GM19467 (cell line): ENCODE results near the gene AGPAT1.
"Not testable (repeated sequence)": the region's sequence is repeated elsewhere in the genome, so short reads cannot be mapped to it uniquely, and the experiment has no call there.

Source experiments
- ATAC-seq: cut with Tn5 transposase; IDR thresholded peaks from one replicate; pipeline ENCODE4 v1.9.1; 2021; ENCODE audit warnings: mild to moderate bottlenecking, moderate library complexity; ENCODE audit not compliant: unreplicated experiment

Gene AGPAT1

DNA sequence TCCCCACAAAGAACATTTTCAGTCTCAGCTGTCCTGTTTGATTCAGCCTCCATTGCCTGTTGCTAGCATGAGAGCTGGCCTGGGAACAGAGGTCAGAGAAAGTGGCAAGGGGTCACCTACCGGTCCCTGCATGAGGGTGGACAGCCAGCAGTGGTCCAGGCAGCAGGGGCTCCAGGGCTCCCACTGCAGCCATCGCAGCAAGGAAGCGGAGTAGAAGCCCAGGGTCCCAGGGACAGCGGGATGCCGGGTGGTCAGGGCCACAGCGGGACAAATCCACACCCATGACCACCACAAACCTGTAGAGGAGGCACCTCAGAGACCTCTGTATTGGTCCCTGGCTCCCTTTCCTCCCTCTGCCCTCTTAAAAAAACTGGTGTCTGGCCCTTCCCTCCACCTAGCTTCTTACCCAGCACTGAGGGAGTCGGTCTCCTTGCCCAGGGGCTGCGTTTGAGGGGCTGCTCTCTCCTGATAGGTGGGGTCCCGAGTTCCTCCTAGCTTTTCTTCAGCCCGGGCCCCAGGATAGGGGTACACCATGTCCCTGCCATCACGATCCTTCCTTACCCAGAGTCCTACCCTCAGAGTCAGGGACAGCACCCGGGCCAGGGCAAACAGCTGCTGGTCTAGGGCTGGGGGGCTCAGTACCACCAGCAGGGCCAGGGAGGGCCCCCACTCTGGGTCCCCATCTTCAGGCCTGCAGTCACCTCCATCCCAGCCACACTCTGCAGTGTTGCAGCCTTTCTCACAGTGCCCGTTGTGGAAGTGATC lies 25.0 kb upstream of the AGPAT1 start:
- ATAC-seq: no peak

DNA sequence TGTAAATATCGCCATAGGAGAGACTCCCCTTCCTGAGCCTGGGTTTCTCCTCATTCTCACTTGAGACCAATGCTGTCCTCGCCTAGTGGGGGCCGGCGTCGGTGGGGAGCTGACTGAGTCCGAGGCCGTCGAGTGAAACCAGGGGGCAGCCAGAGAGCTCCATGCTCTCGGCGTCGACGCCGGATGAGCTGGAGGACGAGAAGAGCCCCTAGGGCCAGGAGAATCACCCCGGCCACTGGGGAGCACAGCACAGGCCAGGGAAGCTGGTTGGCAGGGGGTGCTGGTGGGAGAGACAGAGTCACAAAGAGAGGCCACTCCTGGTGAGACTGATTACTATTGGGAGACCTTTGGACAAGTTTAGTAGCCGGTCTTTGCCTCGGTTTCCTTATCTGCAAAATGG lies 23.0 kb upstream of the AGPAT1 start:
- ATAC-seq: no peak

DNA sequence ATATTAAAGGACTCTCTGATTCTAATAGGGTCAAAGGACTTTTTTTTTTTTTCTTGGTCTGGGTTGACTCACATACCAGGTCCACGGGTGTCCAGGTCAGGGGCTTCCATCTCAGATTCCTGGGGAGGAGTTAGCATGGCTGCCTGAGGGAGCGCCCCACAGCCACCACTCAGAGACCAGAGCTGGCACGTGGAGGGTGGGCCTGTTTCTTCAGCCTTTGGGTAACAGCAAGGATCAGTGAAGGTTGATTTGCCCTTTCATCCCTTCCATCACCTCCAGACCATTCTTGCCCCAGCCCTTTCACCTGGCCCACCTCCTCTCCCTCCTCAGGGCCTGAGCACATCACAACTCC lies 22.4 kb upstream of the AGPAT1 start:
- no peak for ATAC-seq

DNA sequence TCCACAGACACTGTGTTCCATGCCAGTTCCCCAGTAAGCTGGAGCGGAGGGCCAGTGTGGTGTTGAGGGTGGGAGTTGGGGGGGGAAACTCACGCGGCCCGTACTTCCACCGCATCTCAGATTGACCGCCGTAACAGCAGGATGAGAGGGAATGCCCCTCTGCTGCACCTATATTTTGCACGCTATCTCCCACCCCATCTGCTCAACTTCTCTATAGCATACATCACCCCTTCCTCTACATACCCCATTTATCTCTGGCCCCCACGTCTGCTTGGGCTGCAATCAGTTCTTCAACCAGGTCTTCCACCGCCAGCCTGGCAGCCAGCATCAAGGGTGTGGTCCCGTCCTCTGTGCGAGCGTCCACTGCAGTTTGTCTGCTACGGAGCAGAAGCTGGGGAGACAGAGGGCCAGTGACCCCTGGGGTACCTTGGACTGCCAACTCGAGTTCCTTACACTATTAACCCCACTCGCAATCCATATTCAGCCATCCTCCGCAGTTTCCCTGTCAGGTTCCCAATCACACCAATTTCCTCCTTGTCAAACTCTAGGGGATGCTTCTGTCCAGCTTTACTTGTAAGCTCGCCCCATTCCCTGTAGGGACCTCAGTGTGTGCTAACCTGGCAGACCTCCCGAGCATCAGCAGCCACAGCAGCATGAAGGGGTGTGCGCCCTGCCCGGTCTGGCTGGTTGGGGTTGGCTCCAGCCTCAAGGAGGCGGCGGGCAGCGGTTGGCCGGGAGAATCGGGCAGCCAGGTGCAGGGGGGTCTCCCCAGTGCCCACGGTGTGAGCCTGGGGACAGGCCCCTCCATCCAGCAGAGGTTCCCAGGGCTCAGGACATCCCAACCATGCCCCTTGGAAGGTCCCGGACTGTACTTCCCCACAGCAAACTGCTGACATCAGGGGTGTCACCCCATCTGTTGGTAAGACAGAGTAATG lies 21.1 kb upstream of the AGPAT1 start:
- no peak for ATAC-seq

DNA sequence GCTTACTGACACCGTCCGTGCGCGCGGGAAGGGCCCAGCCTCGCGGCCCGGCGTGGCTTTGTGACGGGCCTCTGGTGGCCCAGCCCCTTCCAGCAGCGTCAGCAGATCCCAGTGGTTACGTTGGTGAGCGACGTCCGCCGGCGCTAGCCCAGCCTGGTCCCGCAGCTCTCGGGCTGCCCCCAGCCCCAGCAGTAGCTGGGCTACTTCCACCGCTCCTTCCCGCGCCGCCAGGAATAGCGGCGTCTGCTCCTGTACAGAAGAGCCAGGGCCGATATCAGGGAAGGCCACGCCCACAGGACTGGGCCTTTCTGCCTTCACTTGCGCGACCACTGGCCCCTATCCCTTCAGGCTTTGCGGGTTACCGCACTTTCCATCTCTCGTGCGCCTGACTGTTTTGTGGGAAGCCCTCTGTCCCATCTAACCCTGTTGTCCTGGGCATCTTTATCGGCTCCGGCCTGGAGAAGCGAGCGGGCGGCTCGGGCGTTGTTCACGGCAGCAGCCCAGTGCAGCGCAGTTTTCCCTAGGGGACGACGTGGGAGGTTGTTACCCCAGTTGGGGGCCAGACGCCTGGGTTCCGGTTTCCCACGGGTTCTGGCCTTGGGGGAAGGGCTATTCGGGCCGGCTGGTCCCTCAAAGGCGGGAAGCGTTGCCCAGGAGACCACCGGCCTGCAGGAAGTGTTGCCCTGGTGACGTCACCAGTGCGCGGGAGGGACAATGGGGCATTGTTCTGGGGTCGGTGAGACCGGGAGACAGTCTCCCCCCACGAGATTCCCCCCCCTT lies 20.2 kb upstream of the AGPAT1 start:
- peak; percentile 80 for ATAC-seq

DNA sequence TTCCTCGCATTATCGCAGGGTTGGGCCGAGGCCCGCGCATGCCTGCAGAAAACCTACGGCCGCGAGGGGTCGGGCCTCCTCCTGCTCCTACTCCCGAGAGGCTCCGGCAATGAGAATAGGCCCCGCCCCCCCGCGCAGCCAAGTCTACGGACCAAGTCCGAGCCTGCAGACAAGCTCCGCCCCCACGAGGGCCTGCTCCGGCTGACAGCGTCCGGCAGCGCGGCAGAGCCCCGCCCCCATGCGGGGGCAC lies 19.7 kb upstream of the AGPAT1 start:
- peak; percentile 65 for ATAC-seq

DNA sequence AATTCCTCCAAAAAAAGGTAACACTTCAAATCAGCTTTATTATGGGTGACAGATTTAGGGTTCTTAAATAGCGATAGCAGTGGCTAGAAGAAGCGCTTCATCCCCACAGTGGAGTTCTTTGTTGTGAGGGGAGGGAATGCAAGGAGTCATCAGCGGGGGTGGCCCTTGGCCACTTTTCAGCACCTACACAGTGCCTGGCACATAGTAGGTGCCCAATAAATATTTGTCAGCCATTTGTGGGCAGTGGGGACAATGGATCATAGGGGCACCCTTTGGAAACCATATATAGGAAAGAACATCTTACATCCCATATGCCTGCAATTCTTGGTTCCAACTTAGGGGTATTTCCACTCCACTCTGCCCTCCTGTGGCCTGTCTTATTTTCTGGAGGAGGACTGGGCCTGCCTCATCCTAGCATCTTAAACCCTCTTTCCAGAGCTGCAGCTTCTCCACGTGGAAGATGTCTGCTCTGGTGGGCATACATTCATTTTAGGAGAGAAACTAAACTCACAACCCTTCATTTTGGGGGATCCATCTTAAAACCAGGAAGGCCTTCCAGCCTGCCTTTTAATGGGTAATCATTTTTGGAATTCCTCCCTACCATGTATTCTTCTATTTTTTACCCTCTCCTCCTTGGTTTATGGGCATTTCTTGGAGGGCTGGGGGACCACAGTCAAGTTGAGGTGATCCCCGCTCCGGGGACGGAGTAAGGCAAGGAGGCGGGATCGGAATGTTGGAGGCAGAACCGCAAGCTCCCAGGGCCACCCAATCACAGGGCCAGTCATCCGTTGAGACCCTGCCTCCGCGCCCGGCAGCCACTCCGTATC lies 19.2 kb upstream of the AGPAT1 start:
- no peak for ATAC-seq

DNA sequence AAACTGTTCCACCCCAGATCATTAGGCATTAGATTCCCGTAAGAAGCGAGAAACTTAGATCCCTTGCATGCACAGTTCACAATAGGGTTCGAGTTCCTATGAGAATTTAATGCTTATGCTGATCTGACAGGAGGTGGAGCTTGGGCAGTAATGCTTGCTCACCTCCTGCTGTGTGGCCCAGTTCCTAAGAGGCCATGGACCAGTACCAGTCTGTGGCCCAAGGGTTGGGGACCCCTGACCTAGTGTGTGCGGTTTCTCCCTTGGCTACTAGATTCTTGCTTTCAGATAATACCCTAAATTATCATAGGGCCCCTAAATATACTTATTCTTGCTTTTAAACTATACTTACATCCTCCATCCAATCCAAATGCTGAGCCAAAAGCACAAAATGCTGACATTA lies 18.5 kb upstream of the AGPAT1 start:
- ATAC-seq: no peak

DNA sequence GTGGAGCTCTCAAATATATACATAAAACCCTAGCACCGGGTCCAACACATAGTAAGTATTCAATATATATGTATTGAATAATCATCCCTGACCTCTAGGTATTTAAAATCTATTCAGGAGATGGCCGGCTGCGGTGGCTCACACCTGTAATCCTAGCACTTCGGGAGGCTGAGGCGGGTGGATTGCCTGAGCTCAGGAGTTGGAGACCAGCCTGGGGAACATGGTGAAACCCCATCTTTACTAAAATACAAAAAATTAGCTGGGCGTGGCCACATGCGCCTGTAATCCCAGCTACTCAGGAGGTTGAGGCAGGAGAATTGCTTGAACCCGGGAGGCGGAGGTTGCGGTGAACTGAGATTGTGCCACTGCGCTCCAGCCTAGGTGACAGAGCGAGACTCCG lies 17.2 kb upstream of the AGPAT1 start:
- not testable (repeated sequence) for ATAC-seq

DNA sequence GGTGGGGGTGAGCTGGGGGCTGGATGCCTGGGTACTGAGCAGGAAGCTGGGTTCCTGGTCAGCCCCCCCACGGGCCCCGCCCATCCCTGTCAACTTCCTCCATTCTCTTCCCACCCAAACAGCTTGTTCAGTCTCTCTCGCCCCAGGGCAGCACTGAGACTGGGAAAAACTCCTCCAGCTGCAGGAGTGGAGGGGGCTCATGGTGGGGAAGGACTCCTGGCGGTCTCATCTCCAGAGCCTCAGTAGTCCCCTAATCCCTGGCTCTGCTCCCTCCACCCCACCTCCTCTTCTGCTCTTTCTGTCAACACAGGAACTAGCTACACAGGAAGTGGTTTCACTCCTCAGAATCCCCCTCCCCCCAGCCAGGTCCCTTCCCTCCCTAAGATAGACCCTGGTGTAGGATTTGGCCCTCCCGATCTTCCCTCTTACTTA lies 16.7 kb upstream of the AGPAT1 start, which contains the start of gene GPSM3:
TSS of gene GPSM3 (minus strand) at position 36 of the 432 bp plus-strand sequence. CDS start 130 bp downstream, outside the sequence.
- ATAC-seq: no peak

DNA sequence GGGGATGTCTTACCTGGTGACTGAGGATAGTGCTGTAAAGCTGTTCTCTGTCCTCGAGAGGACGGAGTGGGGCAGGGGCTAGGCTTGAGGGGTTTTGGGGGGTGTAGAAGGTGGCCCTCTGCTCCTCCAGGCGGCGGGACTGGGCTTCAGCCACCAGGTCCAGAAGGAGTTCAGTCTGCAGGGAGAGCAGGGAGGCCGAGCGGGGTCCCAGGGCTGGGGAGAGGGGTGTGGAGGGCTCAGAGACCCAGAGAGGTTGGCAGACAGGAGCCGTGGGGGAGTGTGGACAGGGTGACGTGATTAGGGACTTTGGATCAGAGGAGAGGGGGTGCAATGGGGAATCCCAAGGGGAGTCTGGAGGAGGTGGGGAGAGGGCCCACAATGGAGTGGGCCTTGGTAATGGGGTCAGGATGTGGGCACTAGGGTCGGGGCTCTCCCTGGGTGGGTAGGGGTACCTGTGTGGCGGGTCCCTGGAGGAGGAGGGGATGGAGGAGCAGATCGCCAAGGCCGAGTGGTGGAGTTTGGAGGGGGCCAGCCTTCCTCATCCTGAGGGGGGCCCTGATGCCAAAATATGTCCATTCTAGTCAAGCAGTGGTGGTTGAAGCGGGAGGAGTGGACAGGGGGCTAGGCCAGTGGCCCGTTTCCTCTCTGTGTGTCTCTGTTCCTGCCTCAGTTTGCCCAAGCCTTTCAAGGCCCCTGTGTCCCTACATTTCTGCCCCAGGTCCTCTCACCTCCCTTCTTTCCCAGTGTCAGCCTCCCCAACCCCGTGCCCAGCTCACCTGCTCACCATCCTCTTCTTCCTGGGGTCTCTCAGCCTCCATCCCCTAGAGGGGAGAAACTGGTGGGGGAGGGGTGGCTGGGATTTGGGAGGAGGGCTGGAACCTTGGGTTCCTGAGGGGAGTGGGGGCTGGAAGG lies 16.1 kb upstream of the AGPAT1 start:
- no peak for ATAC-seq

DNA sequence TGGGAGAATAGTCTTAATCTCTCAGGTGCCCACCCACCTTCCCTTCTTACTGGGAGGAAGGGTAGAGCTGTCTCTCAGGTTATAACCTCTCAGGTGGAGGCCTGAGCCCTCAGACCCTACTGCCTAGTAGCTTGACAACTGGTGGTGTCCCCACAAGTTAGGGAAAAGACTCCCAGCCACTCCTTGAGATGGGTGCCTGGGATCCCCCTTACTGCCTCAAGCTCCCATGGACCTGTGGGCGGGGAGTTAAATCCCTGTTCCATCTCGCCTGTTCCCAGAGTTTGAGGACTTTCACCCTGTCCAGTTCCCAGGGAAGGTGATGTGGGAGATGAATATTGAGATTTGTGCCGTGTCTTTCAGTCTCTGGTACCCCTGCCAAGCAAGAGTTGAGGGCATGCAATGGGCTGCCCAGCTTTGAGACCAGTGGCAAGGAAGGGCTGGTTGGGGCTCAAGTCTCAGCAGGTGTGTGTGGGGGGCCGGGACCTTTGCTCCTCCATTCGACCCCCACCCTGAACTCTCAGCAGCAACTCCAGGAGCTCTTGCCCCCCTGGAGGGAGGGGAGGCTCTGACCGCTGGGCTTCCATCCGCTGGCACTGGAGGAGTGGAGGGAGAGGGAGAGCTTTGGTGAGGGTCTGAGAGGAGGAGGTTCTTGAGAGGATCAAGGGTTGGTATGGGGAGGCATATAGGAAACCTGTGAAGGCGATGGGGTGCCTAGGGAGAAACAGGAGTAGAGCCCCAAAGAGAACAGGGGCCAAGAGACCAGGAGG lies 15.2 kb upstream of the AGPAT1 start:
- no peak for ATAC-seq

DNA sequence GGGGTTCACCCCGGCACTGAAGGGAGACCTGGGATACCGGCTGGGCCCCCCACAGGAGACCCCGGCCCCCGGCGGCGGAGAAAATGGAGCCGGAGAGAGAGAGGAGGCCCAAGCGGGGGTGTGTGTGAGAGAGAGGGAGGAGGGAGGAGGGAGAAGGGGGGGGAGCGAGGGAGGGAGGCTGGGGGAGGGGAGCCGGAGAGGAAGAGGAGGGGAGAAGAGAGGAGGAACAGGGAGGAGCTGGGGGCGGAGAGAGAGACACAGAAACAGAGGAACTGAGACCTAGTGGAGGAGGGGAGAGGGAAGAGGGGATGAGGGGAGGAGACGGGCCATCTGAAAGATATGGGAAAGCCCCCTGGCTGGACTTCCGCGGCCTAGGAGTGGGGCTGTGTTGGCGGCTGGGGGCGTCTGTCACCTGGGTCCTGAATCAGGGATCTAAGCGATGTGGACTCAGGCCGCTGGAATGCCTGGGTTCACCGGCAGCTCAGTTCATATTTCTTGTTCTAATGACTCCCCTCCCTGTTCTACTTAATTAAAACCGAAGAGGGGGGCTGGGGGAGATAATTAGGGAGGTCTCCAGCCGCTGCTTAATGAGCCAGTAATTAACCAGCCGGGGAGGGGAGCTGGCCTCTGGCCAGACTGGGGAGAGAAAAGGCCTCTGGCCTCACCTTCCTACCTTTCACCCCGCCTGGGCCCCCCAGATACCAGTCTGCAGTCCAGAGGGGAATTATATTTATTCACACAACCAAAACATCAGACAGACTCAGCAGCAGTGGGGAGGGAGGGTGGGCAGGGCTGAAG lies 14.4 kb upstream of the AGPAT1 start, which contains the start of gene PBX2:
TSS of gene PBX2 (minus strand) at position 149 of the 798 bp plus-strand sequence. CDS start 287 bp downstream, outside the sequence.
- ATAC-seq: peak; percentile 48

DNA sequence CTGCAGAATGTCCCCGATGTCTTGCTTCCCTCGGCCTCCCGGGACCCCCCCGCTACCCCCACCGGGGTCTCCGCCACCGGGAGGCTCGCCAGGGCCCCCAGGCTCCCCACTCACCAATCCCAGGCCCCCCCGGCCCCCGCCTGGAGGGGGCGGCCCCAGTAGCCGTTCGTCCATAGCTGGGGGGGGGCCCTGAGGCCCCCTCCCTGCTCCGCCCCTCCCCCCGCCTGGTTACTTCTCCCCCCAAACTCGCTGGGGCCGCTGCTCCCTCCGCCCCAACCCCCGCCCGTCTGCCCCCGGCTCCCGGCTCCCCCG lies 13.8 kb upstream of the AGPAT1 start:
- no peak for ATAC-seq

DNA sequence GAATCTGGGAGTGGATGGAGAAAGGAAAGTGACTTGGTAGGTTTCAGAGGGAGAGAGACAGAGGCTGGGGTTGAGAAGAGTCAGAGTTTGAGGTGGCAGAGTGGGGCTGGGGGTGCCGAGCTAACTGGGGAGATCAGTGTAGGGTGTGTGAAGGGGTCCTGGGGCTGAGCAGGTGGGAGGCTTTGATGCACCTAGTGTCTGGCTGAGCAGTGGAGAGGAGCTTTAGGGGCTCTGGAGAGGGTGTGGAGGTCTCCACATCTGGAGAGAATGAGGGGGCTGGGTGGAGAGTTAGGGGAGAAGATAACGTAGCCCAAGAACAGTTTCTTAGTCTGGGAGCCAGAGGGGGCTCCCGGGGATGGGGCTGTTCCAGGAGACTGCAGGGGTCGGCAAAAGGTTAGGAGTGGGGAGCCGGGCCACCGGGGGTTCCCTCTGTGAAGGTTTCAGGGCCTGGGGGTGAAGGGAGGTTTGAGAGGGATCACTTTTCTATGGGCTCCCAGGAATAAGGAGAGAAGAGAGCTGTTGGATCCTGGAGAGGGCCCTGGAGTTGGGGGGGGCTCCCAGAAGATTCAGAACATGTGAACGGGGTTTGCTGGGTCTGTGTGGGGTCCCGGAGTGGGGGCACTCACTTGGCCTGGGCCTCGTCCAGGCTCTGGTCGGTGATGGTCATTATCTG lies 13.3 kb upstream of the AGPAT1 start:
- no peak for ATAC-seq

DNA sequence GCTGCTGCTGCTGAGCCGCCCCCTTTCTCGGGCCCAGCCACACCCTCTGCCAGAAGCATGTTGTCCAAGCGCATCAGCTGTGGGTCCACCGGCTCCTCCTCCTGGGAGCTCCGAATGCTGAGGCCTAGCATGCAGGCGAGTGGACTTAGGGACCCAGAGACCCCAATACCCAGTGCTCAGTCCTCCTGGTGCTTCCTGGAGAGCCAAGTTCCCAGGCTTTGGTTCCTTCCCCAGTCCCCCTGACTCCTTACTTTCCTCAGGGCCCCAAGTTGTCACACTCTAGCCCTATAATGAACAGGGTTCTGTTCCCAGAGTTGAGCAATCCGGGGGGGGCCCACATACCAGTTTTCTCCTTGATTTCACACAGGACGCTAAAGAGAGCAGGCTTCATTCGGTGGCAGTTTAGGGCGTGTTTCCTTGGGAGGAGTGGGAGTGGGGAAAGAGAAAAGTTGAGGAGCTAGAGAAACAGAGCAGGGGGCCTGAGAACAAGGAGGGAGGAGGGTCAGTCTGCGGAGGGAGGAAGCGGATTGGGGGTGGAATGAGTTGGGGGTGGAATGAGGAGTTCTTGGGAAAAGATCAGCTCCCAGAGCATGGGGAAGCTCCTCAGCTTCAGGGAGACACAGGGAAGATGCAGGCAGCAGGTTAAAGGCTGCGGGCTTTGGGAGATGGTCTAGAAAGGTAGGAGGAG lies 12.6 kb upstream of the AGPAT1 start:
- no peak for ATAC-seq
